HepG2 (cell line): ENCODE results near the gene HERPUD2. TPM values are rescaled to one million over a fixed set of nuclear protein-coding genes. Genes with fewer than 3 reads are reported as not detected.

Experiments
- AHDC1 ChIP-seq: sonication (generic); formaldehyde crosslinking; IDR thresholded peaks from 2 replicates; pipeline ENCODE4 v1.5.1; 2020; ENCODE audit warnings: mild to moderate bottlenecking, missing genetic modification reagents, borderline replicate concordance
- CBFB ChIP-seq: sonication (generic); formaldehyde crosslinking; IDR thresholded peaks from 2 replicates; pipeline ENCODE4 v1.4.0; 2020; ENCODE audit warnings: missing genetic modification reagents
- CHD4 ChIP-seq: fragments of 200-600 bp; sonication (generic); IDR thresholded peaks from 2 replicates; pipeline ENCODE4 v1.7.0; 2017; ENCODE audit warnings: mild to moderate bottlenecking, low read length, borderline replicate concordance
- FOXO1 ChIP-seq: sonication (generic); formaldehyde crosslinking; IDR thresholded peaks from 2 replicates; pipeline ENCODE4 v1.4.0; 2020; ENCODE audit warnings: missing genetic modification reagents
- HMGA1 ChIP-seq: sonication (generic); formaldehyde crosslinking; conservative IDR thresholded peaks from 2 replicates; pipeline ENCODE4 v1.4.0; 2020; ENCODE audit warnings: missing genetic modification reagents
- SMYD3 ChIP-seq: sonication (generic); formaldehyde crosslinking; IDR thresholded peaks from 2 replicates; pipeline ENCODE4 v1.8.1; 2023; ENCODE audit warnings: mild to moderate bottlenecking, missing genetic modification reagents
- WIZ ChIP-seq: sonication (generic); formaldehyde crosslinking; IDR thresholded peaks from 2 replicates; pipeline ENCODE4 v1.5.1; 2020; ENCODE audit warnings: mild to moderate bottlenecking, missing genetic modification reagents
- ZNF761 ChIP-seq: sonication (generic); formaldehyde crosslinking; conservative IDR thresholded peaks from 2 replicates; pipeline ENCODE4 v1.4.0; 2020; ENCODE audit warnings: mild to moderate bottlenecking, missing genetic modification reagents
- polyA plus RNA-seq, 8 experiments: library from polyadenylated mRNA; depleted of rRNA in 3 of 8; stranded (reverse) in 7 of 8; unstranded in 1 of 8; fragments of >200 nt; fragmentation: Illumina TruSeq in 4 of 8; extraction: Trizol in 4 of 8; gene quantifications; 2 replicates each; pipeline versions ENCODE4 v1.2.1 to v1.2.3, GENCODE V29; 2011 to 2016; ENCODE audit warnings: low read depth in 4 of 8, missing spikeins in 1 of 8, mixed read lengths in 1 of 8; ENCODE audit not compliant: insufficient read depth in 1 of 8
- total RNA-seq, 5 experiments: library from RNA; depleted of rRNA; stranded (reverse); fragments of >200 nt; fragmentation: Illumina TruSeq; extraction: Trizol; gene quantifications; 2 replicates each; pipeline ENCODE4 v1.2.3, GENCODE V29; 2016; ENCODE audit warnings: low read depth in 1 of 5
- TF ChIP-seq, protein P1 (sequence below): sonication (generic); formaldehyde crosslinking; IDR thresholded peaks from 2 replicates; pipeline ENCODE4 v1.5.0; 2020; ENCODE audit warnings: mild to moderate bottlenecking, missing genetic modification reagents, borderline replicate concordance
- TF ChIP-seq, protein P2 (sequence below): sonication (generic); formaldehyde crosslinking; IDR thresholded peaks from 2 replicates; pipeline ENCODE4 v1.9.0; 2021; ENCODE audit warnings: missing genetic modification reagents, borderline replicate concordance
- TF ChIP-seq, protein P3 (sequence below): IDR thresholded peaks from 2 replicates; pipeline ENCODE4 v1.6.1; 2012; ENCODE audit warnings: low read depth, low read length, improper control_type of control experiment
- TF ChIP-seq, protein P4 (sequence below): sonication (generic); formaldehyde crosslinking; IDR thresholded peaks from 2 replicates; pipeline ENCODE4 v1.4.0; 2020; ENCODE audit warnings: missing genetic modification reagents, borderline replicate concordance

Gene HERPUD2
- total and polyA plus RNA-seq, 2 of the 13 experiments (the other 11 are each of a cell fraction or from before 2014, with no cell fraction given) = 10.7 to 38.6 TPM

DNA sequence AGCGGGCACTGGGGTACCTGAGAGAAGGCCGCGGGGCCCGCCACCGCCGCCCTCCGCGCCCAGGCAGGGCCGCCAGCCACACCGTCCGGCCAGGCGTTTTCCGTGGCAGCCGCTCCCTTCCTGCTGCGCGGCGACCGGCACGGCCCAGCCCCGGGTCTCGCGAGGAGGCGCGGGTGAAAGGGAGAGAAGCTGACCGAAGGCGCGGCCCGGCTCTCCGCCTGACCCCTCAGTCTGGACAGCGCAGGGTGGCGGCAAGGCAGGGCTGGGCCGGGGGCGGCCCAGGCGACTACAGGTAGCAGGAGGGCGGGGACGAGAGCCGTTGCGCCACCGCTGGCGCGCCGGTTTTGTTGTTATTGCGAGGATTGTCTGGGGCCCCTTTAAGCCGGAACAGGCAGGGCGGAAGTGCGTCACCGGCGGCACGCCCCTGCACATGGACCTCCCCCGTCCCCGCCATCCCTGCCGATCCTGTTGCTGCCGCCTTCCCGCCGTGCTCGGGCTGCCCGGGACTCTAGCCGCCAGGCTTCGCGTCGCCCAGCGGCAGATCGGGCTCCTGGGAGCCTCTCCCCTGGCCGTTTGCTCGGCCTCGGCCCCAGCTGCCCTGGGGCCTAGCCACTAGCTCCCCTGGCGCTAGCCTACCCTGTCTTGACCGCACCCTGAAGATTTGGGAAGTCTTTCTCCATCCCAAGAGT, at the start of gene HERPUD2 (continued):
- TF ChIP-seq, protein P1, sequence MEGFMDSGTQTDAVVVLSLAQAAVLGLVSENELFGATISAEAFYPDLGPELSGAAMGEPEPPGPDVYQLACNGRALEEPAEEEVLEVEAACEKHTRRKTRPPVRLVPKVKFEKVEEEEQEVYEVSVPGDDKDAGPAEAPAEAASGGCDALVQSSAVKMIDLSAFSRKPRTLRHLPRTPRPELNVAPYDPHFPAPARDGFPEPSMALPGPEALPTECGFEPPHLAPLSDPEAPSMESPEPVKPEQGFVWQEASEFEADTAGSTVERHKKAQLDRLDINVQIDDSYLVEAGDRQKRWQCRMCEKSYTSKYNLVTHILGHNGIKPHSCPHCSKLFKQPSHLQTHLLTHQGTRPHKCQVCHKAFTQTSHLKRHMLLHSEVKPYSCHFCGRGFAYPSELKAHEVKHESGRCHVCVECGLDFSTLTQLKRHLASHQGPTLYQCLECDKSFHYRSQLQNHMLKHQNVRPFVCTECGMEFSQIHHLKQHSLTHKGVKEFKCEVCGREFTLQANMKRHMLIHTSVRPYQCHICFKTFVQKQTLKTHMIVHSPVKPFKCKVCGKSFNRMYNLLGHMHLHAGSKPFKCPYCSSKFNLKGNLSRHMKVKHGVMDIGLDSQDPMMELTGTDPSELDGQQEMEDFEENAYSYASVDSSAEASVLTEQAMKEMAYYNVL = no peak
- TF ChIP-seq HMGA1 (CRISPR knock-in tag) = no peak
- TF ChIP-seq, protein P2, sequence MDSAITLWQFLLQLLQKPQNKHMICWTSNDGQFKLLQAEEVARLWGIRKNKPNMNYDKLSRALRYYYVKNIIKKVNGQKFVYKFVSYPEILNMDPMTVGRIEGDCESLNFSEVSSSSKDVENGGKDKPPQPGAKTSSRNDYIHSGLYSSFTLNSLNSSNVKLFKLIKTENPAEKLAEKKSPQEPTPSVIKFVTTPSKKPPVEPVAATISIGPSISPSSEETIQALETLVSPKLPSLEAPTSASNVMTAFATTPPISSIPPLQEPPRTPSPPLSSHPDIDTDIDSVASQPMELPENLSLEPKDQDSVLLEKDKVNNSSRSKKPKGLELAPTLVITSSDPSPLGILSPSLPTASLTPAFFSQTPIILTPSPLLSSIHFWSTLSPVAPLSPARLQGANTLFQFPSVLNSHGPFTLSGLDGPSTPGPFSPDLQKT = no peak
- no peak; the same call in 1 of the 2 replicates for TF ChIP-seq WIZ (CRISPR knock-in tag)
- no peak for TF ChIP-seq SMYD3
- no peak for TF ChIP-seq CHD4
- TF ChIP-seq ZNF761 (CRISPR knock-in tag) = peak; percentile 89
- TF ChIP-seq CBFB = no peak
- TF ChIP-seq, protein P3, sequence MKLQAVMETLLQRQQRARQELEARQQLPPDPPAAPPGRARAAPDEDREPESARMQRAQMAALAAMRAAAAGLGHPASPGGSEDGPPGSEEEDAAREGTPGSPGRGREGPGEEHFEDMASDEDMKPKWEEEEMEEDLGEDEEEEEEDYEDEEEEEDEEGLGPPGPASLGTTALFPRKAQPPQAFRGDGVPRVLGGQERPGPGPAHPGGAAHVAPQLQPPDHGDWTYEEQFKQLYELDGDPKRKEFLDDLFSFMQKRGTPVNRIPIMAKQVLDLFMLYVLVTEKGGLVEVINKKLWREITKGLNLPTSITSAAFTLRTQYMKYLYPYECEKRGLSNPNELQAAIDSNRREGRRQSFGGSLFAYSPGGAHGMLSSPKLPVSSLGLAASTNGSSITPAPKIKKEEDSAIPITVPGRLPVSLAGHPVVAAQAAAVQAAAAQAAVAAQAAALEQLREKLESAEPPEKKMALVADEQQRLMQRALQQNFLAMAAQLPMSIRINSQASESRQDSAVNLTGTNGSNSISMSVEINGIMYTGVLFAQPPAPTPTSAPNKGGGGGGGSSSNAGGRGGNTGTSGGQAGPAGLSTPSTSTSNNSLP = 0 out of 2 replicates have a peak, but pooled peaks have one; percentile 6
- TF ChIP-seq FOXO1 = peak; percentile 35
- TF ChIP-seq, protein P4, sequence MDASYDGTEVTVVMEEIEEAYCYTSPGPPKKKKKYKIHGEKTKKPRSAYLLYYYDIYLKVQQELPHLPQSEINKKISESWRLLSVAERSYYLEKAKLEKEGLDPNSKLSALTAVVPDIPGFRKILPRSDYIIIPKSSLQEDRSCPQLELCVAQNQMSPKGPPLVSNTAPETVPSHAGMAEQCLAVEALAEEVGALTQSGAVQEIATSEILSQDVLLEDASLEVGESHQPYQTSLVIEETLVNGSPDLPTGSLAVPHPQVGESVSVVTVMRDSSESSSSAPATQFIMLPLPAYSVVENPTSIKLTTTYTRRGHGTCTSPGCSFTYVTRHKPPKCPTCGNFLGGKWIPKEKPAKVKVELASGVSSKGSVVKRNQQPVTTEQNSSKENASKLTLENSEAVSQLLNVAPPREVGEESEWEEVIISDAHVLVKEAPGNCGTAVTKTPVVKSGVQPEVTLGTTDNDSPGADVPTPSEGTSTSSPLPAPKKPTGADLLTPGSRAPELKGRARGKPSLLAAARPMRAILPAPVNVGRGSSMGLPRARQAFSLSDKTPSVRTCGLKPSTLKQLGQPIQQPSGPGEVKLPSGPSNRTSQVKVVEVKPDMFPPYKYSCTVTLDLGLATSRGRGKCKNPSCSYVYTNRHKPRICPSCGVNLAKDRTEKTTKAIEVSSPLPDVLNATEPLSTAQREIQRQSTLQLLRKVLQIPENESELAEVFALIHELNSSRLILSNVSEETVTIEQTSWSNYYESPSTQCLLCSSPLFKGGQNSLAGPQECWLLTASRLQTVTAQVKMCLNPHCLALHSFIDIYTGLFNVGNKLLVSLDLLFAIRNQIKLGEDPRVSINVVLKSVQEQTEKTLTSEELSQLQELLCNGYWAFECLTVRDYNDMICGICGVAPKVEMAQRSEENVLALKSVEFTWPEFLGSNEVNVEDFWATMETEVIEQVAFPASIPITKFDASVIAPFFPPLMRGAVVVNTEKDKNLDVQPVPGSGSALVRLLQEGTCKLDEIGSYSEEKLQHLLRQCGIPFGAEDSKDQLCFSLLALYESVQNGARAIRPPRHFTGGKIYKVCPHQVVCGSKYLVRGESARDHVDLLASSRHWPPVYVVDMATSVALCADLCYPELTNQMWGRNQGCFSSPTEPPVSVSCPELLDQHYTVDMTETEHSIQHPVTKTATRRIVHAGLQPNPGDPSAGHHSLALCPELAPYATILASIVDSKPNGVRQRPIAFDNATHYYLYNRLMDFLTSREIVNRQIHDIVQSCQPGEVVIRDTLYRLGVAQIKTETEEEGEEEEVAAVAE (CRISPR knock-in tag) = no peak
- TF ChIP-seq AHDC1 (CRISPR knock-in tag) = no peak
